Urothelium cell line (cell line): ENCODE results near the gene DNAH17.

Source experiments
- DNase-seq: peaks from one replicate; pipeline ENCODE4 v3.0.0; 2011; ENCODE audit warnings: low spot score, mixed read lengths
- FAIRE-seq: peaks from 2 replicates; lab custom pipeline; 2011; peaks lifted over from hg19 to GRCh38; lab: Jason Lieb, UNC

DNAH17 gene

DNA sequence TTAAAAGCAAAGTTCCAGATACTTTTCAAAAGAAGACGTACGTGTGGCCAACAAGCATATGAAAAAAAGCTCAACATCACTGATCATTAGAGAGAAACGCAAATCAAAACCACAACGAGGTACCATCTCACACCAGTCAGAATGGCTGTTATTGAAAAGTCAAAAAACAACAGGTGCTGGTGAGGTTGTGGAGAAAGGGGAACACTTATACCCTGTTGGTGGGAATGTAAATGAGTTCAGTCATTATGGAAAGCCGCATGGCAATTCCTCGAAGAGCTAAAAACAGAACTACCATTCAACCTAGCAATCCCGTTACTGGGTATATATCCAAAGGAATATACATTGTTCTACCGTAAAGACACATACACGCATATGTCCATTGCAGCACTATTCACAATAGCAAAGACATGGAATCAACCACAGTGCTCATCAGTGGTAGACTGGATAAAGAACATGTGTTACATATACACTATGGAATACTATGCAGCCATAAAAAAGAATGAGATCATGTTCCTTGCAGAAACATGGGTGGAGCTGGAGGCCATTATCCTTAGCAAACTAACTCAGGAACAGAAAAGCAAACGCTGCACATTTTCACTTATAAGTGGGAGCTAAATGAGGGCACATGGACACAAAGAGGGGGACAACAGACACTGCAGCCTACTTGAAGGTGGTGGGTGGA lies 31.1 kb upstream of the DNAH17 start:
- FAIRE-seq, result peak; percentile 91
- DNase-seq, result no peak

- peak; percentile 84 for FAIRE-seq
- no peak for DNase-seq
Measured at GRCh38 chr17:78607038-78607437, 29.8 kb upstream of the DNAH17 start.

DNA sequence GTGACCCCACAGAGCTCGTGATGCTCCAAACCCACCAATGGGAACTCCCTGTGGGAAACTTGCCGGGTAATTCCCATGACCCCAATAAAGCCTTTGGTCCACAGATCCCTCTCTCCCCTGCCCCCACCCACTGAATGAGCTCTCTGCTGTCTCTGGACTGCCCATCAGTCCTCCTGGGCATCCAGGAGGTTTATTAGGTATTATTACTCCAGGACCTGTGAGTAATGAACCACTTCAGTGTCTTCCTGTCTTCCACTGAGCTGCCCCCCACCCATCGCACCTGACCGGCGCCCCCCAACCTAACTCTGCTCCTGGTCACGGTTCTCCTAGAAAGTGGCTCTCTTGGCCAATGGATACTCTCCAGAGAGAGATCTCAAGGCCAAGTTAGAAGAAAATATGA lies 28.7 kb upstream of the DNAH17 start:
- DNase-seq (no peak), FAIRE-seq (no peak)

DNA sequence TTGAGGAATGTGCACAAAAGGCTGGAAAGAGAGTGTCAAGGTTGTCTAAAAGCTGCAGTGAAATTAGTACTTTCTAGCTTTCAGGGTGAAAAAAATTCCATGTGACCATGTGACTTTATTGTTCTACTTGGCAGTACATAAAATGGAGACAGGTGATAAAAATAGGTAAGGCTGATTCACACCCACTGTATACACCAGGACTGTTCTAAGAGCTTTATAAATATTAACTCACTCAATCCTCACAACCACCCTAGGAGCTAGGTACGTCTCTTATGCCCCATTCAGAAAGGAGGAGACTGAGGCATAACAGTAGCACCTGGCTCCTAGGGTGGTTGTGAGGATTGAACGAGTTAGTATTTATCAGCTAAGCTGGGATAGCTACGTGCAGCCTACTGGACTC lies 28.2 kb upstream of the DNAH17 start:
- FAIRE-seq (no peak), DNase-seq (no peak)

- DNase-seq, result no peak
- no peak for FAIRE-seq
Measured at GRCh38 chr17:78602246-78602645, 25.1 kb upstream of the DNAH17 start.

DNA sequence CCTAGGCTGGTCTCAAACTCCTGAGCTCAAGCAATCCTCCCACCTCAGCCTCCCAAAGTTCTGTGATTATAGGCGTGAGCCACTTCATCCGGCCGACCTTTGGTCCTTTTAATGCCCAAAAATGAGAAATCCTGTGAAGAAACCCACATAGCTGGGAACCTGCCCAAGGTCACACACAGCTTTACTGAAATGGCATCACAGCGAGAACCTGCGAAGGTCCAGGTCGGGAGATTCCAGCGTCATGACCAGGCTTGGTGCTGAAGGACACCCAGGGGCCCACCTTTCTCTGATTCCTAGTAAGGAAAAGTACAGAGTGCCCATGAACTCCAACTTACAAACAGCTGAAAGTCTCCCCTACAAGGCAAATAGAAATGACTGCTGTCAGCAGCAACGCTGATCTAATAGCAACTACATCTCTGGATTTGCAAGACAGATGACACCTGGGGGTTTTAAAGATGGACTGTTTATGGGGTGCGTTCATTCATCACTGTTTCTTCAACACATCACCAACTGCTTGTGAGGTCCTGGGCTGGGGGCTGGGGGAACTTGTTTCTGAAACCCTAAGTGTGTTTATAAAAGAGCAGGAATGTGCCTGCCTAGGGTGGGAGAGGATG lies 24.5 kb upstream of the DNAH17 start:
- no peak for FAIRE-seq
- no peak for DNase-seq

- FAIRE-seq (peak; percentile 52), DNase-seq (peak; percentile 67)
Measured at GRCh38 chr17:78600181-78600721, 23.1 kb upstream of the DNAH17 start.

DNA sequence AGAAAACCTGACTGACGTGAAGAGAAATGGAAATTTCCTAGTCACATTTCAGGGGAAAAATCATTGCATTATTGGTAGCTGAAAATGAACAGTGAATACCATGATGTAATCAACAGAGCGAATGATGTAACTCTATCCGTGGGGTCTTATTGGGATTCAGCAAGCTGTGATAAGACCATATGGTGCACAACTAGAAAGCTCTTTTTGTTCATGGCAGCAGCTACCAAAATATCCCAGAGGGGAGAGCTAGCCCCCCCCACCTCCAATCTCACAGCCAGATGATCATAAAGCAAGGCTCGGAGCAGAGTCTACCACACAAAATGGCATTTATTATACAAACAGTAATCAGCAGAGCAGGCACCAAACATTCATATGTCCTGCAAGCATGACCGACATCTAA lies 22.2 kb upstream of the DNAH17 start:
- no peak for DNase-seq
- FAIRE-seq, result no peak

DNA sequence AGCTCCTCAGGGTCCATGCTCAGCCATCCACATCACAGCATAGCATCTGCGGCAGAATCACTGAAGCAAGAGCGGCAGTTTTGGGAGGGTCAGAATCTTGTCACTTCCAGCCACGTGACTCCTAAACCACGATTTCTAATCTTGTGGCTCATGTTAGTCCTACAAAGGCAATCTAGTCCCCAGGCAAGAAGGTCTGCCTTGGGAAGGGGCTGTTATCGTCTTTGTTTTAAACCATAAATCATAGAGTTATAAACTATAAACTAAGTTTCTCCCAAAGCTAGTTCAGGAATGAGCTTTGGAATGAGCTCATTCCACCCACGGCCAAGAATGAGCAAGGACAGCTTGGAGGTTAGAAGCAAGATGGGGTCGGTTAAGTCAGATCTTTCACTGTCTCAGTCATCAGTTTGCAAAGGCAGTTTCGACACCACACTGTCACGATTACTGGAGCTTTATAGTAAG lies 20.8 kb upstream of the DNAH17 start:
- FAIRE-seq (peak; percentile 17), DNase-seq (no peak)

GRCh38 chr17:78596871-78597764 lies 19.9 kb upstream of the DNAH17 start:
- no peak for FAIRE-seq

GRCh38 chr17:78595135-78595810 lies 18.1 kb upstream of the DNAH17 start:
- no peak for FAIRE-seq
- no peak for DNase-seq

More at GRCh38 chr17:78596871-78597764, 19.9 kb upstream of the DNAH17 start:
- no peak for DNase-seq

DNA sequence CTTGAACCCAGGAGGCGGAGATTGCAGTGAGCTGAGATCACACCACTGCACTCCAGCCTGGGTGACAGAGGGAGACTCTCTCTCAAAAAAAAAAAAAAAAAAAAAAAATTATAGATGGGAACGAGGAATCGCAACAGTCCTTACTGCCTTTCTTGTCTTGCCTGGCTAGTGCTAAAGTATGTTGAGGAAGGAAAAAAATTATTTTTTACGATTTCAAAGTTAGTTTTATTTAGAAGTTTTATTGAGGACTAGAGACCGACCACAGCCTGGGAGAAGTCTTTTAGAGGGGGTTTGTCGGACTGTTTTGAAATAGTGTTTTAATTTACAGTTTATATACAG lies 15.8 kb upstream of the DNAH17 start:
- DNase-seq, result no peak
- no peak for FAIRE-seq

- DNase-seq (no peak), FAIRE-seq (peak; percentile 52)
Measured at GRCh38 chr17:78591263-78591671, 14.1 kb upstream of the DNAH17 start.

DNA sequence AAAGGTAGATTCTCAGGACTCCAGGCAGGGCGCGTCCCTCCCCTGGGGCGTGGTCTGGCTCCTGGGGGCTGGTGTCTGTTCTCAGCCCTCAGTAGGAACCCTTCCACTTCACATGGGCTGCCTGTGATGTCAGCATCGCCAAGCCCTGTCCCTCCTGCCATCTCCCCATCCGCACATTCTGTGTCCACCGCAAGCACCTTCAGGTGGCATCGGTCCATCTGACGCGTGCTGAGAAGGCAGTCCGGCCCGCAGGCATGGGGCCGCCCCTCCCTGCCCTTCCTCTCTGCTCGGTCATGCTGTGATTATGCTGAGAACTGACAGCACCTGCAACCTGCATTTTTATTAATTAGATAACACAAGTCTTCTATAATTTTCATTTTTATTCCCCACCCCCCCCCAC lies 12.7 kb upstream of the DNAH17 start:
- FAIRE-seq, result peak; percentile 13
- DNase-seq, result no peak

DNA sequence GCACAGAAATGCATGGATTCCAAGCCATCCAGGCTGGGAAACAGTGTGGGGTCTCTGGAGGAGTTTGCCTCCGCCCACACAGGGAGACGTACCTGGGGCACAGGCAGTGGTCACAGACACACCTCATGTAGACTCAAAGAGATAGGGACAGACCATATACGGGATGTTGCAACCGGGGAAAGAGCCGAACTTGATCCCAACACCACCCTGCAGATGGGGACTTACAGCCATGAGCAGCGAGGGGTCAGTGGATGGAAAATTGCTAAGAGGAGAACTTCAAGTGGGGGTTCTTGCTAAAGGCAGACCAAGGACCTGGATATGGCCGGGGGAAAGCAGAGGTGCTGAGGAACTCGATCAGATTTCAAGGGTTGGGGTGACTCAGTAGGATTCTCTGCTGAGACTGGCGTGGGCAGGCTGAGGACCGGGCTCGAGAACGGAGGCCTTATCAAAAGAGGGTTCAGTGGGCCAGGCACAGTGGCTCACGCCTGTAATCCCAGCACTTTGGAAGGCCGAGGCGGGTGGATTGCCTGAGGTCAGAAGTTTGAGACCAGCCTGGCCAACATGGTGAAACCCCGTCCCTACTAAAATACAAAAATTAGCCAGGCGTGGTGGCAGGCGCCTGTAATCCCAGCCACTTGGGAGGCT lies 12.0 kb upstream of the DNAH17 start:
- DNase-seq (no peak), FAIRE-seq (no peak)

DNA sequence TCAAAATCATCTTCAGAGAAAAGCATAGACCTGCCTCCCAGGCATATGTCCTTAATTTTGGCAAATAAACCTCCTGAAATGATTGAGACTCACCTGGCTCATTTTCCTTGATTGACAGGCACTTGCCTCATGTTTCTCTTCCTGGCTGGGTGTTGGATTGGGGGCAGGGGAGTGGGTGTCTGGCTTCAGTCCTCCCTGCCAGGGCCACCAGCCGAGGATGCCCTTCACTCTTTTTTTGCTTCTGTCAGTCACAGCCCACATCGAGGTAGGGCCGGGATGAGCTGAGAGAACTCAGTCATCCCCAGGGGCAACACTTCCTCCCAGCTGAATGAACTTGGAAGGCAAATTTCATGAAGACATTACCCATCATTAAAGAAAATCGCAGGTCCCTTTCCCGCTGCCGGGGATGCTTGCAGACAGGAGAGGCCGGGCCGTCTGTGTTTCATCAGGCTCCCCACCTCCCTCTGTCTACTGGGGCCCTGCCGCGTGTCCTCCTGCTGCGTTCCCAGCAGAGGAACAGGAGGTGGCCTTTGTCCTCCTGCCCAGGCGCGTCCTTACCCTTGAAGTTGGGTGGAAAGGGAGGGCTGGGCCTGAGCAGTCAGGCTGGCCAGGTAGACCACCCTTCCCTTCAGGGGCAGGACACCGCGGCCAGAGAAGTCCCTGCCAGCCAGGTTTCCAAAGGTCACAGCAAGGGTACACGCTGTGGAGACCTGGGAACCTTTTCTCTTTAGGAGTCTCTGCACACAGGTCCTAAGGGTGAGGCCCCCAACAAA lies 11.2 kb upstream of the DNAH17 start:
- DNase-seq (no peak), FAIRE-seq (no peak)

GRCh38 chr17:78585006-78585630 lies 7.9 kb upstream of the DNAH17 start:
- no peak for DNase-seq
- FAIRE-seq, result peak; percentile 52

GRCh38 chr17:78583091-78583490 lies 5.9 kb upstream of the DNAH17 start:
- DNase-seq, result no peak
- FAIRE-seq, result no peak

GRCh38 chr17:78581304-78581703 lies 4.1 kb upstream of the DNAH17 start:
- DNase-seq (no peak), FAIRE-seq (no peak)
